Nephron (organoid): ENCODE measurements around the gene CACNA1I.

Experiments used
- H3K27ac Mint-ChIP-seq, 3 experiments: 2 replicates each; pipeline ENCODE4 v1.8.0; 2020; ENCODE audit warnings: mixed read lengths in 3 of 3, mild to moderate bottlenecking in 2 of 3, moderate library complexity in 1 of 3
- H3K27me3 Mint-ChIP-seq: 2 replicates; pipeline ENCODE4 v1.8.0; 2021; ENCODE audit warnings: low read depth, mild to moderate bottlenecking, moderate library complexity, mixed read lengths
- H3K36me3 Mint-ChIP-seq: 2 replicates; pipeline ENCODE4 v1.8.0; 2020; ENCODE audit warnings: low read depth, mixed read lengths
- H3K4me1 Mint-ChIP-seq: 2 replicates; pipeline ENCODE4 v1.8.0; 2020; ENCODE audit warnings: mixed read lengths
- H3K4me3 Mint-ChIP-seq, 3 experiments: 2 replicates each; pipeline ENCODE4 v1.8.0; 2020; ENCODE audit warnings: mild to moderate bottlenecking in 3 of 3, mixed read lengths in 3 of 3, moderate library complexity in 2 of 3
- H3K9me3 Mint-ChIP-seq: 2 replicates; pipeline ENCODE4 v1.8.0; 2020; ENCODE audit warnings: mixed read lengths
- CTCF ChIP-seq, 3 experiments: fragments of 200-600 bp; sonication (generic); IDR thresholded peaks; one replicate each; pipeline ENCODE4 v1.5.0; 2021; ENCODE audit warnings: antibody characterized with exemption in 3 of 3; ENCODE audit not compliant: unreplicated experiment in 3 of 3

Gene CACNA1I

GRCh38 chr22:39631381-39632286, 61.1 kb downstream of the CACNA1I start:
- peaks cover 4% of the 10 kb centered on the region for H3K4me1 Mint-ChIP-seq
- no peak overlapping the region for H3K27ac Mint-ChIP-seq
- no peaks in the 10 kb centered on the region for H3K36me3 Mint-ChIP-seq

GRCh38 chr22:39634530-39635405, 64.2 kb downstream of the CACNA1I start:
- H3K36me3 Mint-ChIP-seq, result no peaks in the 10 kb centered on the region
- H3K9me3 Mint-ChIP-seq, result peaks cover 3% of the 10 kb centered on the region
- H3K4me1 Mint-ChIP-seq, result peaks cover 4% of the 10 kb centered on the region
- H3K4me3 Mint-ChIP-seq, result no peak overlapping the region
- H3K27ac Mint-ChIP-seq, result no peak overlapping the region
- no peak for TF ChIP-seq CTCF (IDR thresholded peaks at IDR 0.05; ENCODE audit: unreplicated experiment in 3 of 3)
- H3K27me3 Mint-ChIP-seq, result peaks cover 21% of the 10 kb centered on the region

More at GRCh38 chr22:39631381-39632286, 61.1 kb downstream of the CACNA1I start:
- TF ChIP-seq CTCF (IDR thresholded peaks at IDR 0.05; ENCODE audit: unreplicated experiment in 3 of 3), result no peak
- Mint-ChIP-seq H3K9me3 (no peaks in the 10 kb centered on the region), H3K27me3 (peaks cover 26% of the 10 kb centered on the region), H3K4me3 (no peak overlapping the region)

- Mint-ChIP-seq H3K27ac (no peak overlapping the region), H3K36me3 (no peaks in the 10 kb centered on the region)
Measured at GRCh38 chr22:39635719-39636118, 65.2 kb downstream of the CACNA1I start.

GRCh38 chr22:39638958-39639357, 68.4 kb downstream of the CACNA1I start:
- Mint-ChIP-seq H3K9me3 (peaks cover 4% of the 10 kb centered on the region), H3K4me1 (peaks cover 4% of the 10 kb centered on the region), H3K27me3 (peaks cover 17% of the 10 kb centered on the region), H3K4me3 (no peak overlapping the region), H3K27ac (no peak overlapping the region), H3K36me3 (no peaks in the 10 kb centered on the region)
- no peak for TF ChIP-seq CTCF (IDR thresholded peaks at IDR 0.05; ENCODE audit: unreplicated experiment in 3 of 3)

More at GRCh38 chr22:39635719-39636118, 65.2 kb downstream of the CACNA1I start:
- no peak overlapping the region for H3K4me3 Mint-ChIP-seq
- TF ChIP-seq CTCF (IDR thresholded peaks at IDR 0.05; ENCODE audit: unreplicated experiment in 3 of 3), result no peak
- peaks cover 4% of the 10 kb centered on the region for H3K4me1 Mint-ChIP-seq
- peaks cover 19% of the 10 kb centered on the region for H3K27me3 Mint-ChIP-seq
- H3K9me3 Mint-ChIP-seq, result peaks cover 4% of the 10 kb centered on the region

- Mint-ChIP-seq H3K36me3 (no peaks in the 10 kb centered on the region), H3K9me3 (peaks cover 4% of the 10 kb centered on the region), H3K4me3 (no peak overlapping the region), H3K27ac (no peak overlapping the region), H3K27me3 (peaks cover 22% of the 10 kb centered on the region), H3K4me1 (no peaks in the 10 kb centered on the region)
- TF ChIP-seq CTCF (IDR thresholded peaks at IDR 0.05; ENCODE audit: unreplicated experiment in 3 of 3), result no peak
Measured at GRCh38 chr22:39641660-39642310, 71.2 kb downstream of the CACNA1I start.
